Measurements from ENCODE around the gene SLC26A9.

Gene SLC26A9

GRCh38 chr1:205948039-205948438, 4.8 kb upstream of the SLC26A9 start:
- no peak for DNase-seq

- DNase-seq: no peak
Observed at GRCh38 chr1:205947024-205947423, 3.8 kb upstream of the SLC26A9 start.

- no peak for DNase-seq
Observed at GRCh38 chr1:205945069-205945468, 1.8 kb upstream of the SLC26A9 start.

GRCh38 chr1:205944525-205944924, 1.3 kb upstream of the SLC26A9 start:
- no peak for DNase-seq

GRCh38 chr1:205942631-205943159, 561 bp downstream of the SLC26A9 start:
- DNase-seq: no peak

- DNase-seq: no peak
Observed at GRCh38 chr1:205940710-205941109, 2.5 kb downstream of the SLC26A9 start.

- peak; percentile 17 for DNase-seq
Observed at GRCh38 chr1:205939690-205940330, 3.4 kb downstream of the SLC26A9 start.

- no peak for DNase-seq
Observed at GRCh38 chr1:205938682-205939081, 4.6 kb downstream of the SLC26A9 start.

GRCh38 chr1:205936846-205937586, 6.2 kb downstream of the SLC26A9 start:
- DNase-seq: no peak

- no peak for DNase-seq
Observed at GRCh38 chr1:205936311-205936710, 6.9 kb downstream of the SLC26A9 start.

GRCh38 chr1:205935869-205936268, 7.4 kb downstream of the SLC26A9 start:
- DNase-seq: no peak

- no peak for DNase-seq
Observed at GRCh38 chr1:205934788-205935187, 8.5 kb downstream of the SLC26A9 start.

GRCh38 chr1:205933671-205934618, 9.3 kb downstream of the SLC26A9 start:
- no peak for DNase-seq

GRCh38 chr1:205932776-205933175, 10.5 kb downstream of the SLC26A9 start:
- DNase-seq: no peak

- no peak for DNase-seq
Observed at GRCh38 chr1:205930799-205931281, 12.4 kb downstream of the SLC26A9 start.

GRCh38 chr1:205930195-205930577, 13.1 kb downstream of the SLC26A9 start:
- DNase-seq: no peak

- DNase-seq: no peak
Observed at GRCh38 chr1:205929496-205930194, 13.6 kb downstream of the SLC26A9 start.

- no peak for DNase-seq
Observed at GRCh38 chr1:205928317-205928716, 14.9 kb downstream of the SLC26A9 start.

- DNase-seq: no peak
Observed at GRCh38 chr1:205927676-205928075, 15.6 kb downstream of the SLC26A9 start.

GRCh38 chr1:205927247-205927646, 16.0 kb downstream of the SLC26A9 start:
- no peak for DNase-seq

GRCh38 chr1:205926636-205927035, 16.6 kb downstream of the SLC26A9 start:
- DNase-seq: no peak

- no peak for DNase-seq
Observed at GRCh38 chr1:205926213-205926612, 17.0 kb downstream of the SLC26A9 start.

All from stimulated activated CD4-positive, alpha-beta T cell treated with anti-CD3 and anti-CD28 coated beads, Interleukin-15, amount 100 ng/mL, for 24 hours (primary cell).